ENCODE results near the gene FEZF2.

The FEZF2 gene

GRCh38 chr3:62405566-62405965 is 32.2 kb upstream of the FEZF2 start:
- ATAC-seq: no peak
- TF ChIP-seq POU6F1 (CRISPR knock-in tag; IDR thresholded peaks at IDR 0.05; ENCODE audit: borderline replicate concordance, low read depth) (no peak), TOX (CRISPR knock-in tag; IDR thresholded peaks at IDR 0.05; ENCODE audit: borderline replicate concordance) (no peak), CREB5 (CRISPR knock-in tag; IDR thresholded peaks at IDR 0.05; ENCODE audit: low read depth) (no peak), BACH2 (CRISPR knock-in tag; IDR thresholded peaks at IDR 0.05; ENCODE audit: borderline replicate concordance) (no peak), ESRRG (CRISPR knock-in tag; IDR thresholded peaks at IDR 0.05) (no peak), CSRNP3 (CRISPR knock-in tag; IDR thresholded peaks at IDR 0.05) (no peak), PPARA (CRISPR knock-in tag; IDR thresholded peaks at IDR 0.05; ENCODE audit: borderline replicate concordance) (no peak), OSR1 (CRISPR knock-in tag; IDR thresholded peaks at IDR 0.05) (no peak), ZNF70 (CRISPR knock-in tag; IDR thresholded peaks at IDR 0.05) (no peak), SNAI2 (CRISPR knock-in tag; IDR thresholded peaks at IDR 0.05) (no peak), ZNF565 (CRISPR knock-in tag; conservative IDR thresholded peaks at IDR 0.05; ENCODE audit: low read depth) (no peak), ZNF8 (CRISPR knock-in tag; IDR thresholded peaks at IDR 0.05) (no peak), ZFP30 (CRISPR knock-in tag; IDR thresholded peaks at IDR 0.05) (no peak), PATZ1 (CRISPR knock-in tag; IDR thresholded peaks at IDR 0.05; ENCODE audit: borderline replicate concordance) (no peak)

GRCh38 chr3:62405135-62405534 is 31.8 kb upstream of the FEZF2 start:
- TF ChIP-seq RARB (CRISPR knock-in tag; IDR thresholded peaks at IDR 0.05) (no peak), CSDC2 (CRISPR knock-in tag; IDR thresholded peaks at IDR 0.05) (no peak), GLIS3 (CRISPR knock-in tag; IDR thresholded peaks at IDR 0.05) (no peak), ZC3H10 (CRISPR knock-in tag; IDR thresholded peaks at IDR 0.05) (no peak), PATZ1 (CRISPR knock-in tag; IDR thresholded peaks at IDR 0.05; ENCODE audit: borderline replicate concordance) (no peak), BACH2 (CRISPR knock-in tag; IDR thresholded peaks at IDR 0.05; ENCODE audit: borderline replicate concordance) (no peak), ZFP3 (CRISPR knock-in tag; IDR thresholded peaks at IDR 0.05) (no peak), SNAI2 (CRISPR knock-in tag; IDR thresholded peaks at IDR 0.05) (no peak), TCF4 (CRISPR knock-in tag; IDR thresholded peaks at IDR 0.05; ENCODE audit: borderline replicate concordance) (no peak), ARNTL (CRISPR knock-in tag; IDR thresholded peaks at IDR 0.05; ENCODE audit: borderline replicate concordance, low read depth) (no peak)
- no peak for ATAC-seq

- no peak for ATAC-seq
- TF ChIP-seq BACH2 (CRISPR knock-in tag; IDR thresholded peaks at IDR 0.05; ENCODE audit: borderline replicate concordance) (no peak), TSHZ2 (CRISPR knock-in tag; IDR thresholded peaks at IDR 0.05) (no peak), ZC3H10 (CRISPR knock-in tag; IDR thresholded peaks at IDR 0.05) (no peak), POU6F1 (CRISPR knock-in tag; IDR thresholded peaks at IDR 0.05; ENCODE audit: borderline replicate concordance, low read depth) (no peak), SNAI2 (CRISPR knock-in tag; IDR thresholded peaks at IDR 0.05) (no peak), TOX (CRISPR knock-in tag; IDR thresholded peaks at IDR 0.05; ENCODE audit: borderline replicate concordance) (no peak), CSRNP3 (CRISPR knock-in tag; IDR thresholded peaks at IDR 0.05) (no peak), OSR1 (CRISPR knock-in tag; IDR thresholded peaks at IDR 0.05) (no peak), CSDC2 (CRISPR knock-in tag; IDR thresholded peaks at IDR 0.05) (no peak), ESRRG (CRISPR knock-in tag; IDR thresholded peaks at IDR 0.05) (no peak), ZFP3 (CRISPR knock-in tag; IDR thresholded peaks at IDR 0.05) (no peak), ZNF70 (CRISPR knock-in tag; IDR thresholded peaks at IDR 0.05) (no peak), TCF4 (CRISPR knock-in tag; IDR thresholded peaks at IDR 0.05; ENCODE audit: borderline replicate concordance) (no peak), ZNF565 (CRISPR knock-in tag; conservative IDR thresholded peaks at IDR 0.05; ENCODE audit: low read depth) (no peak), ISL1 (CRISPR knock-in tag; IDR thresholded peaks at IDR 0.05) (no peak)
These were observed 31.0 kb upstream of the FEZF2 start for GRCh38 chr3:62404321-62404720.
